ENCODE measurements around the gene ABHD18. TPM values are rescaled to one million over a fixed set of nuclear protein-coding genes. Genes with fewer than 3 reads are reported as not detected.

Gene ABHD18
- total RNA-seq, 1 experiment from 2014 or later, result 16.3 TPM

GRCh38 chr4:127997534-127998388 lies 32.6 kb downstream of the ABHD18 start:
- Histone ChIP-seq H2BK20ac (ENCODE audit: low read depth, low read length, poor library complexity, severe bottlenecking) (no peak overlapping the region), H2AK5ac (ENCODE audit: insufficient read length, low read length) (no peak overlapping the region), H3K27me3 (ENCODE audit: insufficient read depth, low read length) (no peaks in the 10 kb centered on the region), H3K23me2 (ENCODE audit: insufficient read length, low read depth, low read length, poor library complexity, severe bottlenecking) (no peaks in the 10 kb centered on the region), H3K18ac (ENCODE audit: insufficient read length, low read depth, low read length) (no peak overlapping the region), H3K14ac (ENCODE audit: insufficient read depth, low read length) (no peak overlapping the region), H2BK120ac (ENCODE audit: low read depth, low read length, poor library complexity, severe bottlenecking) (no peak overlapping the region), H3K56ac (ENCODE audit: insufficient read length, low read depth, low read length) (no peak overlapping the region), H3K79me1 (ENCODE audit: insufficient read depth, low read depth, low read length, poor library complexity, severe bottlenecking) (no peaks in the 10 kb centered on the region), H2BK15ac (ENCODE audit: low read depth, low read length) (no peak overlapping the region), H2AFZ (ENCODE audit: low read length) (no peak overlapping the region), H3K4me2 (ENCODE audit: insufficient read depth, insufficient read length, low read length) (no peak overlapping the region), H3K9me3 (ENCODE audit: control insufficient read depth, low read depth, low read length) (no peaks in the 10 kb centered on the region), H3K4ac (ENCODE audit: low read depth, low read length) (no peak overlapping the region), H4K20me1 (ENCODE audit: control insufficient read depth, insufficient read depth, insufficient read length) (no peaks in the 10 kb centered on the region), H3K9ac (ENCODE audit: extremely low read depth, insufficient read length, low read length) (no peak overlapping the region), H4K8ac (replicated peaks; ENCODE audit: insufficient read length, low read depth, low read length) (no peak overlapping the region), H4K91ac (ENCODE audit: insufficient read length, low read depth, low read length) (no peak overlapping the region), H3K27ac (ENCODE audit: insufficient read length, low read depth, low read length) (no peak overlapping the region), H4K5ac (ENCODE audit: insufficient read length, low read depth, low read length) (no peak overlapping the region), H3K23ac (ENCODE audit: insufficient read length, low read depth, low read length) (no peak overlapping the region), H2BK12ac (ENCODE audit: insufficient read length, low read depth, low read length) (no peak overlapping the region), H3K4me1 (ENCODE audit: insufficient read depth, low read length) (no peaks in the 10 kb centered on the region), H3T11ph (ENCODE audit: low read length) (no peak overlapping the region), H3K79me2 (ENCODE audit: insufficient read depth, low read length) (no peaks in the 10 kb centered on the region), H2BK5ac (ENCODE audit: insufficient read length, low read length) (no peak overlapping the region)
- WGBS (ENCODE audit: extremely low coverage, insufficient read length, low lambda C conversion rate), result no CpG with 5 or more reads among the region's 8 CpGs
- peaks cover 4 to 11% of the 10 kb centered on the region in 2 experiments; a peak in 4 of 5 replicates for H3K9me3 Mint-ChIP-seq
- DNase-seq, result no peak
- H3K4me1 Mint-ChIP-seq, result no peaks in the 10 kb centered on the region
- H3K36me3 Mint-ChIP-seq (ENCODE audit: insufficient read depth in 1 of 3, low read depth in 3 of 3), result peaks cover 36 to 57% (median 43%) of the 10 kb centered on the region in 3 experiments
- no peaks in the 10 kb centered on the region for H3K27me3 Mint-ChIP-seq (ENCODE audit: low read depth)
- peak overlapping the region in 2 of 3 experiments; percentile 60 to 71; a peak in 2 of 7 replicates for H3K27ac Mint-ChIP-seq
- no peak overlapping the region for H3K4me3 Mint-ChIP-seq
- TF ChIP-seq CTCF (conservative IDR thresholded peaks at IDR 0.05), result peak; percentile 35
